ENCODE measurements around the gene F5. TPM values are rescaled to one million over a fixed set of nuclear protein-coding genes. Genes with fewer than 3 reads are reported as not detected.
A peak's percentile ranks its signal among the peaks of the same experiment; 100 is the strongest.

F5 gene
- total and polyA plus RNA-seq, 2 of the 13 experiments (the other 11 are each of a cell fraction or from before 2014, with no cell fraction given) = 38.3 to 64.0 TPM

DNA sequence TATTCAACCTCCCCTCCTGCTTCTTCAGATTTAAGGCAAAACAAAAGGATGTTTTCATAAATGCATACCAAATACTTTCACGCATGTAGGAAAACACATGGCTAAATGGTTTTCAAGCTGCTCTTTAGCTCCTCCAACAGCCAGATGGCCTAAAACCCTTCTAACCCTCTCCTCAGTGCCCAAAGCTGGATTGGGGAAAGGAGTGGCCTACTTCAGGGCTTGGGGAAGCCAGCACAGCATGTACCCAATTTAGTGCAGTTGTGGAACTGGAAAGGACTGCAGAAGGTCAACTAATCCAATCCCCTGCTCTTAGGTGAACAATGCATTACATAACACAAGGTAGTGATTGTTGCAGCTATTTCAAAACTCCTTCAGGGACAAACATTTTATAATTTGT lies 9.3 kb downstream of the F5 start (continued):
- no peak for TF ChIP-seq POGK (CRISPR knock-in tag; conservative IDR thresholded peaks at IDR 0.05)
- TF ChIP-seq, protein P1, sequence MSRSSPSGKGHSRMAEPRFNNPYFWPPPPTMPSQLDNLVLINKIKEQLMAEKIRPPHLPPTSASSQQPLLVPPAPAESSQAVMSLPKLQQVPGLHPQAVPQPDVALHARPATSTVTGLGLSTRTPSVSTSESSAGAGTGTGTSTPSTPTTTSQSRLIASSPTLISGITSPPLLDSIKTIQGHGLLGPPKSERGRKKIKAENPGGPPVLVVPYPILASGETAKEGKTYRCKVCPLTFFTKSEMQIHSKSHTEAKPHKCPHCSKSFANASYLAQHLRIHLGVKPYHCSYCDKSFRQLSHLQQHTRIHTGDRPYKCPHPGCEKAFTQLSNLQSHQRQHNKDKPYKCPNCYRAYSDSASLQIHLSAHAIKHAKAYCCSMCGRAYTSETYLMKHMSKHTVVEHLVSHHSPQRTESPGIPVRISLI (CRISPR knock-in tag; IDR thresholded peaks at IDR 0.05; ENCODE audit: borderline replicate concordance) = no peak
- TF ChIP-seq SRY (CRISPR knock-in tag; IDR thresholded peaks at IDR 0.05) = no peak

DNA sequence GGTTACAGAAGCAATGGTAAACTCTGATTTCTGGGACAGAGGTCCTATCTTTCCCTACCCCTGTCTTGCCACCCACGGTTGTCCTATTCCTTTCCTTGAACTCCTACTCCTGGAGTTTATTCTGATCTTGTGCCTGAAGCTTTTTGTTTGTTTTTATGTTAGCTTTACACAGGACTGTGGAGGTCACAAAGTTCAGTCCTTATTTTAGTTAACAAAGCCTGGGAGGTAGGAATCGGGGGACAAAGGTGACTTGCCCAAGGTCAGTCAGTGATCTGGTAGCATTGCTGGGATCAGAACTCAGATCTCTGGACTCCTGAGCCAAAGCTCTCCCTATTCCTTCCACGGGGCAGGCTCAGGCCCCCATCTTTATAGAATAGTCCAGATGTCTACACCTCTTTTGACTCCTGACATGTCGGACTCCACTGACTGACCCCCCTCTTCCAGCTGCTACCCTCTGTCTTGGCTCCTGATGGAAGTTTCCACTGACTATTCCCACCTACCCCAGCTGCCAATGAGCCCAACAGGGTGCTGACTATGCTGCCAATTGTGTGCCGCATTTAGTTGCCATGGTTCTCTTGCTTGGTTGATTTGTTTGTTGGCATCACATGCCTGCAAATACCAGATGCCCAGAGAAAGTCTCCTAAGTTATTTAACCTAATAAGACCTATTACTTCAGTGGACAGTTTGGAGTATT lies 9.9 kb downstream of the F5 start:
- Histone ChIP-seq H3K4me3 (replicated peaks in 1 of 3; ENCODE audit: insufficient read depth in 1 of 3, low read depth in 2 of 3, low read length in 3 of 3) (no peak overlapping the region), H4K20me1 (ENCODE audit: insufficient read depth, low read length) (no peaks in the 10 kb centered on the region), H3K9ac (ENCODE audit: insufficient read depth, low read depth, low read length) (peak overlapping the region; percentile 50), H3K36me3 (replicated peaks in 1 of 2; ENCODE audit: control insufficient read depth in 1 of 2, insufficient read depth in 2 of 2, low read length in 2 of 2) (peaks cover 10 to 52% of the 10 kb centered on the region in 2 experiments), H3K4me1 (ENCODE audit: insufficient read depth, low read length) (peaks cover 98% of the 10 kb centered on the region), H2AFZ (ENCODE audit: low read length) (no peak overlapping the region), H3K9me3 (ENCODE audit: low read length) (no peaks in the 10 kb centered on the region), H3K27ac (ENCODE audit: extremely low read length, insufficient read depth, low read length) (peak overlapping the region; percentile 79), H3K27me3 (ENCODE audit: control insufficient read depth in 1 of 2, insufficient read depth in 2 of 2, low read length in 2 of 2) (no peaks in the 10 kb centered on the region), H3K4me2 (ENCODE audit: low read depth, low read length) (peak overlapping the region; percentile 44), H3K79me2 (ENCODE audit: insufficient read depth, low read length) (peaks cover 81% of the 10 kb centered on the region)
- FAIRE-seq = peak; percentile 42
- BruUV-seq (replicated peaks) = no TSS peak
- intact Hi-C loops (cut with micrococcal nuclease; ENCODE audit: unreplicated experiment) (no loop called here), in situ Hi-C loops (cut with HindIII; ENCODE audit: extremely low pct_ligation_motif_present, low pct_unique_long_range_greater_than_20kb) (no loop called here)
- CTCF ChIA-PET (ENCODE audit: low intra/inter-chr PET ratio, low total read pairs) = no interaction called here
- 40% methylated on average over 5 of the region's 5 CpGs for WGBS (ENCODE audit: low lambda C conversion rate)
- ATAC-seq = peak; percentile 73
- POLR2A ChIA-PET = interaction anchor here (1.0 to 4.4 kb wide), 6 partner anchors 8 to 470 kb away, joined by 3 to 60 read pairs (median 6); partner anchors contain the start of genes ATP1B1, F5 and SLC19A2
- DNase-seq (ENCODE audit: low spot score) = peak; percentile 69
- TF ChIP-seq ZNF17 (CRISPR knock-in tag; IDR thresholded peaks at IDR 0.05) = no peak
- peak; percentile 82 for TF ChIP-seq ZMYM3 (CRISPR knock-in tag; IDR thresholded peaks at IDR 0.05)
- peak; percentile 48; the same call in 1 of the 2 replicates for TF ChIP-seq FOXK1 (CRISPR knock-in tag; IDR thresholded peaks at IDR 0.05; ENCODE audit: borderline replicate concordance, low read depth)
- 0 out of 2 replicates have a peak, but pooled peaks have one; percentile 20 for TF ChIP-seq MTA1 (CRISPR knock-in tag; IDR thresholded peaks at IDR 0.05; ENCODE audit: borderline replicate concordance)
- TF ChIP-seq ZNF652 (CRISPR knock-in tag; IDR thresholded peaks at IDR 0.05; ENCODE audit: borderline replicate concordance, low read depth) = no peak
- no peak for TF ChIP-seq GABPA (IDR thresholded peaks at IDR 0.05; ENCODE audit: low read depth, low read length)
- no peak for TF ChIP-seq GABPA (CRISPR knock-in tag; IDR thresholded peaks at IDR 0.05; ENCODE audit: low read depth)
- no peak for TF ChIP-seq DMTF1 (CRISPR knock-in tag; IDR thresholded peaks at IDR 0.05)
- no peak for TF ChIP-seq NFE2L1 (CRISPR knock-in tag; IDR thresholded peaks at IDR 0.05; ENCODE audit: borderline replicate concordance)
- TF ChIP-seq ZNF766 (CRISPR knock-in tag; IDR thresholded peaks at IDR 0.05; ENCODE audit: borderline replicate concordance) = no peak
- peak; percentile 83 for TF ChIP-seq NCOR1 (IDR thresholded peaks at IDR 0.05; ENCODE audit: borderline replicate concordance, low read length)
- TF ChIP-seq DMAP1 (CRISPR knock-in tag; IDR thresholded peaks at IDR 0.05) = no peak
- TF ChIP-seq NFRKB (IDR thresholded peaks at IDR 0.05) = no peak
- no peak for TF ChIP-seq ZNF746 (CRISPR knock-in tag; IDR thresholded peaks at IDR 0.05)
- TF ChIP-seq NCOA2 (CRISPR knock-in tag; IDR thresholded peaks at IDR 0.05) = peak; percentile 70

Measured in HepG2 (cell line).